Activated naive CD4-positive, alpha-beta T cell treated with anti-CD3 and anti-CD28 coated beads, Interleukin-2, amount 50 U/mL, for 24 hours (primary cell): Measurements from ENCODE around the gene PPIF.
A peak's percentile ranks its signal among the peaks of the same experiment; 100 is the strongest.
"Not testable (repeated sequence)": the region's sequence is repeated elsewhere in the genome, so short reads cannot be mapped to it uniquely, and the experiment has no call there.

ENCODE experiments used
- H3K27ac Mint-ChIP-seq: one replicate; pipeline ENCODE4 v1.8.0; 2021; ENCODE audit warnings: mild to moderate bottlenecking, mixed read lengths
- H3K27me3 Mint-ChIP-seq: one replicate; pipeline ENCODE4 v1.8.0; 2021; ENCODE audit warnings: mixed read lengths
- H3K36me3 Mint-ChIP-seq: one replicate; pipeline ENCODE4 v1.8.0; 2021; ENCODE audit warnings: mixed read lengths
- H3K4me1 Mint-ChIP-seq: one replicate; pipeline ENCODE4 v1.8.0; 2021; ENCODE audit warnings: mixed read lengths
- H3K4me3 Mint-ChIP-seq: one replicate; pipeline ENCODE4 v1.8.0; 2021; ENCODE audit warnings: mild to moderate bottlenecking, mixed read lengths
- H3K9me3 Mint-ChIP-seq: one replicate; pipeline ENCODE4 v1.8.0; 2021; ENCODE audit warnings: mixed read lengths

PPIF gene

GRCh38 chr10:79335470-79336235 is 11.6 kb upstream of the PPIF start:
- H3K27ac Mint-ChIP-seq = peak overlapping the region; percentile 88
- H3K4me1 Mint-ChIP-seq = peaks cover 44% of the 10 kb centered on the region

GRCh38 chr10:79336276-79336675 is 11.0 kb upstream of the PPIF start:
- Mint-ChIP-seq H3K9me3 (no peaks in the 10 kb centered on the region), H3K36me3 (peaks cover 2% of the 10 kb centered on the region), H3K27ac (peak overlapping the region; percentile 24), H3K27me3 (no peaks in the 10 kb centered on the region), H3K4me3 (no peak overlapping the region), H3K4me1 (peaks cover 41% of the 10 kb centered on the region)

More at GRCh38 chr10:79335470-79336235, 11.6 kb upstream of the PPIF start:
- Mint-ChIP-seq H3K4me3 (no peak overlapping the region), H3K27me3 (no peaks in the 10 kb centered on the region), H3K9me3 (no peaks in the 10 kb centered on the region), H3K36me3 (peaks cover 2% of the 10 kb centered on the region)

- no peak overlapping the region for H3K27ac Mint-ChIP-seq
- peaks cover 36% of the 10 kb centered on the region for H3K4me1 Mint-ChIP-seq
- peaks cover 2% of the 10 kb centered on the region for H3K36me3 Mint-ChIP-seq
- H3K9me3 Mint-ChIP-seq = no peaks in the 10 kb centered on the region
- no peaks in the 10 kb centered on the region for H3K27me3 Mint-ChIP-seq
- H3K4me3 Mint-ChIP-seq = no peak overlapping the region
These were observed 10.5 kb upstream of the PPIF start for GRCh38 chr10:79336739-79337138.

- not testable (repeated sequence) for H3K36me3 Mint-ChIP-seq, H3K9me3 Mint-ChIP-seq, H3K4me3 Mint-ChIP-seq, H3K27ac Mint-ChIP-seq, H3K27me3 Mint-ChIP-seq
- peaks cover 29% of the 10 kb centered on the region for H3K4me1 Mint-ChIP-seq
These were observed 9.3 kb upstream of the PPIF start for GRCh38 chr10:79337783-79338469.

GRCh38 chr10:79339266-79339665 is 8.0 kb upstream of the PPIF start:
- no peak overlapping the region for H3K4me3 Mint-ChIP-seq
- no peak overlapping the region for H3K27ac Mint-ChIP-seq
- H3K4me1 Mint-ChIP-seq = peaks cover 21% of the 10 kb centered on the region
- no peaks in the 10 kb centered on the region for H3K27me3 Mint-ChIP-seq
- peaks cover 2% of the 10 kb centered on the region for H3K36me3 Mint-ChIP-seq
- H3K9me3 Mint-ChIP-seq = no peaks in the 10 kb centered on the region

- peaks cover 12% of the 10 kb centered on the region for H3K4me1 Mint-ChIP-seq
- H3K4me3 Mint-ChIP-seq = no peak overlapping the region
- H3K27ac Mint-ChIP-seq = peak overlapping the region; percentile 74
- no peaks in the 10 kb centered on the region for H3K27me3 Mint-ChIP-seq
- peaks cover 2% of the 10 kb centered on the region for H3K36me3 Mint-ChIP-seq
- H3K9me3 Mint-ChIP-seq = no peaks in the 10 kb centered on the region
These were observed 6.5 kb upstream of the PPIF start for GRCh38 chr10:79340646-79341244.

GRCh38 chr10:79342295-79342761 is 4.9 kb upstream of the PPIF start:
- peaks cover 2% of the 10 kb centered on the region for H3K36me3 Mint-ChIP-seq
- no peaks in the 10 kb centered on the region for H3K9me3 Mint-ChIP-seq
- no peak overlapping the region for H3K27ac Mint-ChIP-seq

GRCh38 chr10:79342811-79343561 is 4.3 kb upstream of the PPIF start:
- H3K36me3 Mint-ChIP-seq = peaks cover 2% of the 10 kb centered on the region
- H3K4me3 Mint-ChIP-seq = no peak overlapping the region
- no peak overlapping the region for H3K27ac Mint-ChIP-seq
- H3K9me3 Mint-ChIP-seq = no peaks in the 10 kb centered on the region
- H3K27me3 Mint-ChIP-seq = no peaks in the 10 kb centered on the region
- H3K4me1 Mint-ChIP-seq = peaks cover 7% of the 10 kb centered on the region

More at GRCh38 chr10:79342295-79342761, 4.9 kb upstream of the PPIF start:
- Mint-ChIP-seq H3K4me1 (peaks cover 7% of the 10 kb centered on the region), H3K27me3 (no peaks in the 10 kb centered on the region), H3K4me3 (no peak overlapping the region)

- no peak overlapping the region for H3K4me3 Mint-ChIP-seq
- peaks cover 22% of the 10 kb centered on the region for H3K4me1 Mint-ChIP-seq
- H3K36me3 Mint-ChIP-seq = peaks cover 8% of the 10 kb centered on the region
- no peaks in the 10 kb centered on the region for H3K27me3 Mint-ChIP-seq
- H3K27ac Mint-ChIP-seq = no peak overlapping the region
- no peaks in the 10 kb centered on the region for H3K9me3 Mint-ChIP-seq
These were observed 2.6 kb upstream of the PPIF start for GRCh38 chr10:79344502-79345195.

- Mint-ChIP-seq H3K4me1 (peaks cover 27% of the 10 kb centered on the region), H3K27me3 (no peaks in the 10 kb centered on the region), H3K4me3 (no peak overlapping the region), H3K9me3 (no peaks in the 10 kb centered on the region), H3K27ac (no peak overlapping the region), H3K36me3 (peaks cover 13% of the 10 kb centered on the region)
These were observed 1.8 kb upstream of the PPIF start for GRCh38 chr10:79345241-79346011.

GRCh38 chr10:79346012-79346340 is 1.3 kb upstream of the PPIF start:
- Mint-ChIP-seq H3K36me3 (peaks cover 13% of the 10 kb centered on the region), H3K27ac (peak overlapping the region; percentile 46), H3K4me3 (no peak overlapping the region), H3K9me3 (no peaks in the 10 kb centered on the region), H3K4me1 (peaks cover 27% of the 10 kb centered on the region), H3K27me3 (no peaks in the 10 kb centered on the region)

GRCh38 chr10:79346388-79347225 is 662 bp upstream of the PPIF start:
- Mint-ChIP-seq H3K27ac (peak overlapping the region; percentile 46), H3K4me3 (peak overlapping the region; percentile 60), H3K4me1 (peaks cover 27% of the 10 kb centered on the region), H3K9me3 (no peaks in the 10 kb centered on the region), H3K36me3 (peaks cover 13% of the 10 kb centered on the region), H3K27me3 (no peaks in the 10 kb centered on the region)

GRCh38 chr10:79347894-79348639 is 798 bp downstream of the PPIF start:
- H3K9me3 Mint-ChIP-seq = no peaks in the 10 kb centered on the region
- peak overlapping the region; percentile 89 for H3K27ac Mint-ChIP-seq
- H3K4me3 Mint-ChIP-seq = peak overlapping the region; percentile 92
- peaks cover 15% of the 10 kb centered on the region for H3K36me3 Mint-ChIP-seq
- H3K27me3 Mint-ChIP-seq = no peaks in the 10 kb centered on the region
- H3K4me1 Mint-ChIP-seq = peaks cover 27% of the 10 kb centered on the region
